VCaP (cell line): ENCODE results near the gene NEGR1.

Experiments
- H3K27ac ChIP-seq: fragments of 450-650 bp; 2 replicates; pipeline ENCODE4 v1.5.1; 2017
- CTCF ChIP-seq: fragments of 450-650 bp; conservative IDR thresholded peaks from 2 replicates; pipeline ENCODE4 v1.5.1; 2017; ENCODE audit warnings: mild to moderate bottlenecking, moderate library complexity

The NEGR1 gene

GRCh38 chr1:72235062-72235461 is 47.3 kb downstream of the NEGR1 start:
- no peak for TF ChIP-seq CTCF
- H3K27ac ChIP-seq, result no peak overlapping the region

GRCh38 chr1:72230746-72231145 is 51.6 kb downstream of the NEGR1 start:
- no peak overlapping the region for H3K27ac ChIP-seq
- TF ChIP-seq CTCF, result no peak

GRCh38 chr1:72229893-72230292 is 52.4 kb downstream of the NEGR1 start:
- H3K27ac ChIP-seq, result no peak overlapping the region
- TF ChIP-seq CTCF, result no peak

GRCh38 chr1:72227667-72228066 is 54.7 kb downstream of the NEGR1 start:
- no peak overlapping the region for H3K27ac ChIP-seq
- no peak for TF ChIP-seq CTCF

- no peak overlapping the region for H3K27ac ChIP-seq
- TF ChIP-seq CTCF, result no peak
Measured at GRCh38 chr1:72224506-72224905, 57.8 kb downstream of the NEGR1 start.

GRCh38 chr1:72221811-72222210 is 60.5 kb downstream of the NEGR1 start:
- TF ChIP-seq CTCF, result no peak
- H3K27ac ChIP-seq, result no peak overlapping the region

- no peak for TF ChIP-seq CTCF
- no peak overlapping the region for H3K27ac ChIP-seq
Measured at GRCh38 chr1:72218141-72218739, 64.1 kb downstream of the NEGR1 start.
